Measurements from ENCODE around the gene CASKIN1. TPM values are rescaled to one million over a fixed set of nuclear protein-coding genes. Genes with fewer than 3 reads are reported as not detected.

Gene CASKIN1
- total RNA-seq, 2 donors from 2014 or later = 0.66 to 0.78 TPM

GRCh38 chr16:2226245-2226793, 29.9 kb upstream of the CASKIN1 start:
- ATAC-seq = no peak
- Histone ChIP-seq H3K9me3 (no peaks in the 10 kb centered on the region), H3K27ac (peak overlapping the region in 1 of 4 donors; percentile 23), H3K27me3 (no peaks in the 10 kb centered on the region), H3K36me3 (replicated peaks in 1 of 2; ENCODE audit: insufficient read depth in 1 of 2, low read depth in 2 of 2) (peaks cover 9% of the 10 kb centered on the region in 2 donors), H3K4me1 (peaks cover 32% of the 10 kb centered on the region), H3K4me3 (no peak overlapping the region)
- TF ChIP-seq POLR2A (IDR thresholded peaks at IDR 0.05) = no peak
- no peak for TF ChIP-seq CTCF (IDR thresholded peaks at IDR 0.05)
- 32 to 39% methylated on average over 9 of the region's 9 CpGs for WGBS, 2 donors
- peak in 1 of 4 donors; percentile 18 for DNase-seq
- intact Hi-C loops (cut with DNase I) = no loop called here

GRCh38 chr16:2223942-2224486, 27.6 kb upstream of the CASKIN1 start:
- TF ChIP-seq CTCF (IDR thresholded peaks at IDR 0.05) = peak in 4 of 7 experiments; percentile 11 to 32 (median 28)
- TF ChIP-seq POLR2A (IDR thresholded peaks at IDR 0.05) = no peak
- peak; percentile 52 to 64 (median 61) for DNase-seq
- ATAC-seq = peak; percentile 34

GRCh38 chr16:2223221-2223941, 27.0 kb upstream of the CASKIN1 start, which contains the start of gene E4F1:
E4F1 (plus strand) TSS chr16:2223591; CDS start chr16:2223614, 23 bp downstream.
- H3K9me3 ChIP-seq = no peaks in the 10 kb centered on the region
- no peaks in the 10 kb centered on the region for H3K27me3 ChIP-seq
- peaks cover 32% of the 10 kb centered on the region for H3K4me1 ChIP-seq
- DNase-seq (peak; percentile 100), ATAC-seq (peak; percentile 99)
- TF ChIP-seq CTCF (IDR thresholded peaks at IDR 0.05) (peak in 3 of 7 experiments; percentile 10 to 33 (median 31)), POLR2A (IDR thresholded peaks at IDR 0.05) (peak; percentile 90 to 92 (median 92))
- intact Hi-C loops (cut with DNase I) = no loop called here
- H3K4me3 ChIP-seq = peak within 1 kb of the TSS; percentile 45 to 75
- no peaks in the 10 kb centered on the region for H3K36me3 ChIP-seq (replicated peaks in 1 of 2; ENCODE audit: insufficient read depth in 1 of 2, low read depth in 2 of 2)
- WGBS, 2 donors = 0% methylated on average over 6 to 73 of the region's 82 CpGs
- H3K27ac ChIP-seq = peak within 1 kb of the TSS; percentile 33 to 81 (median 73)

More at GRCh38 chr16:2223942-2224486, 27.6 kb upstream of the CASKIN1 start:
- H3K4me3 ChIP-seq = peak overlapping the region; percentile 45 to 75
- peaks cover 2 to 3% of the 10 kb centered on the region in 2 donors for H3K36me3 ChIP-seq (replicated peaks in 1 of 2; ENCODE audit: insufficient read depth in 1 of 2, low read depth in 2 of 2)
- H3K27ac ChIP-seq = peak overlapping the region; percentile 33 to 81 (median 73)
- no peaks in the 10 kb centered on the region for H3K27me3 ChIP-seq
- peaks cover 32% of the 10 kb centered on the region for H3K4me1 ChIP-seq
- H3K9me3 ChIP-seq = no peaks in the 10 kb centered on the region
- intact Hi-C loops (cut with DNase I) = no loop called here
- WGBS, 2 donors = 3 to 6% methylated on average over 10 to 22 of the region's 22 CpGs

- H3K9me3 ChIP-seq = no peaks in the 10 kb centered on the region
- no peak overlapping the region for H3K4me3 ChIP-seq
- WGBS, 2 donors = 89 to 95% methylated on average over 4 of the region's 4 CpGs
- H3K4me1 ChIP-seq = peaks cover 26% of the 10 kb centered on the region
- ATAC-seq (no peak), DNase-seq (no peak)
- no peak overlapping the region for H3K27ac ChIP-seq
- no peak for TF ChIP-seq POLR2A (IDR thresholded peaks at IDR 0.05)
- no peak for TF ChIP-seq CTCF (IDR thresholded peaks at IDR 0.05)
- H3K27me3 ChIP-seq = no peaks in the 10 kb centered on the region
- no peaks in the 10 kb centered on the region for H3K36me3 ChIP-seq (replicated peaks in 1 of 2; ENCODE audit: insufficient read depth in 1 of 2, low read depth in 2 of 2)
- intact Hi-C loops (cut with DNase I) = no loop called here
Measured at GRCh38 chr16:2216330-2216729, 19.9 kb upstream of the CASKIN1 start.
